SK-N-SH (cell line): ENCODE data around the gene TFIP11. TPM values are rescaled to one million over a fixed set of nuclear protein-coding genes. Genes with fewer than 3 reads are reported as not detected.

Experiments used
- CTCF ChIA-PET: fragments of 300-600, 350-600 bp; formaldehyde crosslinking; extraction: SDS; loops from one replicate; lab custom pipeline; 2021; lab: Yijun Ruan, JAX
- POLR2A ChIA-PET: fragments of 350-600 bp; sonication (Branson Sonifier 250); formaldehyde crosslinking; extraction: SDS; loops from one replicate; lab custom pipeline; 2020; ENCODE audit warnings: antibody characterized with exemption, inconsistent platforms; lab: Yijun Ruan, JAX
- DNase-seq: peaks from one replicate; pipeline ENCODE4 v3.0.0; 2012
- H2AFZ ChIP-seq: fragments of 200-600 bp; sonication (generic); 2 replicates; pipeline ENCODE4 v1.8.1; 2016; ENCODE audit warnings: antibody characterized with exemption, mild to moderate bottlenecking, low read depth
- H3F3A ChIP-seq: fragments of 200-600 bp; sonication (generic); replicated peaks from 2 replicates; pipeline ENCODE3; 2016; ENCODE audit warnings: antibody characterized with exemption, mild to moderate bottlenecking; ENCODE audit not compliant: insufficient read depth
- H3K27ac ChIP-seq, 2 experiments: fragments of 200-500 bp in 1 of 2; fragments of 200-600 bp in 1 of 2; sonication (Bioruptor generic) in 1 of 2; sonication (generic), shearing (Covaris generic) in 1 of 2; 2 replicates each; pipeline versions ENCODE4 v1.5.1 to v1.6.1; 2014 to 2016; ENCODE audit warnings: low read depth in 2 of 2, inconsistent platforms in 1 of 2, low read length in 1 of 2, mild to moderate bottlenecking in 1 of 2, mixed read lengths in 1 of 2
- H3K27me3 ChIP-seq: fragments of 200-600 bp; sonication (generic), shearing (Covaris generic); 2 replicates; pipeline ENCODE4 v1.6.1; 2016; ENCODE audit warnings: mixed run types; ENCODE audit not compliant: insufficient read depth
- H3K36me3 ChIP-seq, 2 experiments: fragments of 200-500 bp in 1 of 2; fragments of 200-600 bp in 1 of 2; sonication (Bioruptor generic) in 1 of 2; sonication (generic) in 1 of 2; replicated peaks in 1 of 2; 2 replicates each; pipeline versions ENCODE3 to v1.5.1; 2014 to 2016; ENCODE audit warnings: low read length in 1 of 2, mild to moderate bottlenecking in 1 of 2; ENCODE audit not compliant: insufficient read depth in 2 of 2, control insufficient read depth in 1 of 2
- H3K4me1 ChIP-seq, 2 experiments: fragments of 200-500 bp in 1 of 2; fragments of 200-600 bp in 1 of 2; sonication (Bioruptor generic) in 1 of 2; sonication (generic), shearing (Covaris generic) in 1 of 2; 2 replicates each; pipeline versions ENCODE4 v1.5.1 to v1.6.1; 2014 to 2016; ENCODE audit warnings: low read depth in 1 of 2, low read length in 1 of 2, mixed run types in 1 of 2; ENCODE audit not compliant: insufficient read depth in 2 of 2, control insufficient read depth in 1 of 2
- H3K4me2 ChIP-seq: fragments of 200-600 bp; sonication (generic), shearing (Covaris generic); 2 replicates; pipeline ENCODE4 v1.6.1; 2017; ENCODE audit warnings: mixed run types
- H3K4me3 ChIP-seq, 2 experiments: fragments of 200-500 bp in 1 of 2; fragments of 200-600 bp in 1 of 2; sonication (Bioruptor generic) in 1 of 2; sonication (generic), shearing (Covaris generic) in 1 of 2; 2 replicates each; pipeline versions ENCODE4 v1.5.1 to v1.8.1; 2014 to 2016; ENCODE audit warnings: low read depth in 2 of 2, inconsistent platforms in 1 of 2, low read length in 1 of 2, mild to moderate bottlenecking in 1 of 2, mixed read lengths in 1 of 2, moderate library complexity in 1 of 2
- H3K79me2 ChIP-seq: fragments of 200-600 bp; sonication (generic); 2 replicates; pipeline ENCODE4 v1.8.1; 2017; ENCODE audit warnings: mild to moderate bottlenecking; ENCODE audit not compliant: insufficient read depth
- H3K9ac ChIP-seq: fragments of 200-600 bp; sonication (generic); 2 replicates; pipeline ENCODE4 v1.6.1; 2017; ENCODE audit warnings: mixed run types
- H3K9me2 ChIP-seq: fragments of 200-600 bp; sonication (generic); 2 replicates; pipeline ENCODE4 v1.6.1; 2017; ENCODE audit warnings: mixed run types
- H3K9me3 ChIP-seq: fragments of 200-600 bp; sonication (generic); 2 replicates; pipeline ENCODE4 v1.6.1; 2017; ENCODE audit warnings: mixed run types, mild to moderate bottlenecking, moderate library complexity
- H4K20me1 ChIP-seq: fragments of 200-600 bp; sonication (generic); 2 replicates; pipeline ENCODE4 v1.6.1; 2017; ENCODE audit warnings: mild to moderate bottlenecking, mixed run types; ENCODE audit not compliant: insufficient read depth
- CHD2 ChIP-seq: fragments of 150-350 bp; IDR thresholded peaks from 2 replicates; pipeline ENCODE4 v1.6.1; 2018; ENCODE audit warnings: low read length; ENCODE audit not compliant: partially characterized antibody
- ELF1 ChIP-seq: IDR thresholded peaks from 2 replicates; pipeline ENCODE4 v1.4.0; 2012
- EP300 ChIP-seq, 2 experiments: IDR thresholded peaks; 2 replicates each; pipeline versions ENCODE4 v1.4.0 to v1.6.1; 2012; ENCODE audit warnings: borderline replicate concordance in 1 of 2, low read depth in 1 of 2, low read length in 1 of 2
- EZH2phosphoT487 ChIP-seq: fragments of 200-600 bp; sonication (generic); IDR thresholded peaks from 2 replicates; pipeline ENCODE4 v1.6.1; 2017; ENCODE audit warnings: low read depth, mixed run types, mild to moderate bottlenecking, antibody characterized with exemption, moderate library complexity, borderline replicate concordance
- FOSL2 ChIP-seq: IDR thresholded peaks from 2 replicates; pipeline ENCODE4 v1.4.0; 2012; ENCODE audit warnings: low read depth, mild to moderate bottlenecking, moderate library complexity, borderline replicate concordance
- FOXJ3 ChIP-seq: sonication (generic); formaldehyde crosslinking; IDR thresholded peaks from 2 replicates; pipeline ENCODE4 v1.5.1; 2020; ENCODE audit warnings: mild to moderate bottlenecking, missing genetic modification reagents
- FOXM1 ChIP-seq: IDR thresholded peaks from 2 replicates; pipeline ENCODE4 v1.4.0; 2012; ENCODE audit warnings: low read depth, mild to moderate bottlenecking
- IRF3 ChIP-seq: fragments of 150-350 bp; IDR thresholded peaks from 2 replicates; pipeline ENCODE4 v1.6.1; 2016; ENCODE audit warnings: mild to moderate bottlenecking, low read depth, low read length
- MAX ChIP-seq: IDR thresholded peaks from 2 replicates; pipeline ENCODE4 v1.4.0; 2012; ENCODE audit warnings: low read depth
- MXI1 ChIP-seq: IDR thresholded peaks from 2 replicates; pipeline ENCODE4 v1.6.1; 2012; ENCODE audit warnings: mild to moderate bottlenecking, low read depth, low read length, improper control_type of control experiment
- NRF1 ChIP-seq: IDR thresholded peaks from 2 replicates; pipeline ENCODE4 v1.6.1; 2012; ENCODE audit warnings: low read depth, mild to moderate bottlenecking, low read length
- POLR2AphosphoS5 ChIP-seq: IDR thresholded peaks from 2 replicates; pipeline ENCODE4 v1.6.1; 2012; ENCODE audit warnings: low read depth, low read length
- RAD21 ChIP-seq: IDR thresholded peaks from 2 replicates; pipeline ENCODE4 v1.6.1; 2012; ENCODE audit warnings: mild to moderate bottlenecking, low read length
- RXRA ChIP-seq: IDR thresholded peaks from 2 replicates; pipeline ENCODE4 v1.4.0; 2012; ENCODE audit warnings: low read depth, mild to moderate bottlenecking, borderline replicate concordance
- SIN3A ChIP-seq: IDR thresholded peaks from 2 replicates; pipeline ENCODE4 v1.6.1; 2012; ENCODE audit warnings: low read depth, mild to moderate bottlenecking, low read length, moderate library complexity, borderline replicate concordance
- TCF12 ChIP-seq: IDR thresholded peaks from 2 replicates; pipeline ENCODE4 v1.4.0; 2012
- TEAD4 ChIP-seq: IDR thresholded peaks from 2 replicates; pipeline ENCODE4 v1.4.0; 2012; ENCODE audit warnings: mild to moderate bottlenecking, borderline replicate concordance; ENCODE audit not compliant: insufficient read depth
- YY1 ChIP-seq: IDR thresholded peaks from 2 replicates; pipeline ENCODE4 v1.4.0; 2012; ENCODE audit warnings: low read depth, mild to moderate bottlenecking
- WGBS: methylation state at CpG from one replicate; pipeline ENCODE4 v1.1.6; 2017; ENCODE audit warnings: low lambda C conversion rate; 5-methylcytosine and 5-hydroxymethylcytosine counted together
- polyA plus RNA-seq, 3 experiments: library from polyadenylated mRNA; depleted of rRNA; stranded (reverse); fragments of >200 nt; gene quantifications; 2 replicates each; pipeline ENCODE4 v1.2.3, GENCODE V29; 2012
- TF ChIP-seq, protein P1 (sequence below): fragments of 200-600 bp; sonication (generic); IDR thresholded peaks from 2 replicates; pipeline ENCODE4 v1.6.1; 2017; ENCODE audit warnings: antibody characterized with exemption, mild to moderate bottlenecking, moderate library complexity
- TF ChIP-seq, protein P2 (sequence below): fragments of 150-350 bp; IDR thresholded peaks from 2 replicates; pipeline ENCODE4 v1.6.1; 2017; ENCODE audit warnings: antibody characterized with exemption, low read length, low read depth, borderline replicate concordance

TFIP11 gene
- polyA plus RNA-seq, 1 of the 3 experiments (the other 2 are of a cell fraction) = 32.8 TPM

DNA sequence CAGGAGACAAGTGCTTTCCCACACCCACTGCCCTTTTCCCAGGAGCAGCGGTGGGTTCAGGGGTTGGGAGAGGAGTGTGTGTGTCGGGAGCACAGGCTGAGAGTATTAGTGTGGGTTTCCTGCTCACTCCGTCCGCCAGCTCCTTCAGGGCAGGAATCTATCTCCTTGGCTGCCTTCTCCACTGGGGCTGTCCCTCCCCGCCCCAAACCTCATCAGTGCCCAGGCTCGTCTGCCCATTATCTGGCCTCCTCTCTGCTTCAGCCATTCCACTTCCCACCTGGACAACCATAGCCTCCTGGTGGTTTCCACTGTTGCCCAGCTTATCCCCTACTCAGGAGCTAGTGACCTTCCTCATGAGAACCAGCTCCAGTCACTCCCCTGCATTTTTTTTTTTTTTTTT lies 63.3 kb downstream of the TFIP11 start:
- H4K20me1 ChIP-seq = no peaks in the 10 kb centered on the region

GRCh38 chr22:26448334-26448733 lies 63.9 kb downstream of the TFIP11 start:
- TF ChIP-seq MXI1 = no peak
- no peak for TF ChIP-seq FOXM1
- no peak for TF ChIP-seq YY1
- TF ChIP-seq EZH2phosphoT487 = no peak
- no peak for TF ChIP-seq FOXJ3 (CRISPR knock-in tag)
- TF ChIP-seq SIN3A = no peak
- no peak for TF ChIP-seq FOSL2
- no peak for TF ChIP-seq POLR2AphosphoS5
- no peak for TF ChIP-seq TCF12
- TF ChIP-seq NRF1 = no peak
- TF ChIP-seq, protein P1, sequence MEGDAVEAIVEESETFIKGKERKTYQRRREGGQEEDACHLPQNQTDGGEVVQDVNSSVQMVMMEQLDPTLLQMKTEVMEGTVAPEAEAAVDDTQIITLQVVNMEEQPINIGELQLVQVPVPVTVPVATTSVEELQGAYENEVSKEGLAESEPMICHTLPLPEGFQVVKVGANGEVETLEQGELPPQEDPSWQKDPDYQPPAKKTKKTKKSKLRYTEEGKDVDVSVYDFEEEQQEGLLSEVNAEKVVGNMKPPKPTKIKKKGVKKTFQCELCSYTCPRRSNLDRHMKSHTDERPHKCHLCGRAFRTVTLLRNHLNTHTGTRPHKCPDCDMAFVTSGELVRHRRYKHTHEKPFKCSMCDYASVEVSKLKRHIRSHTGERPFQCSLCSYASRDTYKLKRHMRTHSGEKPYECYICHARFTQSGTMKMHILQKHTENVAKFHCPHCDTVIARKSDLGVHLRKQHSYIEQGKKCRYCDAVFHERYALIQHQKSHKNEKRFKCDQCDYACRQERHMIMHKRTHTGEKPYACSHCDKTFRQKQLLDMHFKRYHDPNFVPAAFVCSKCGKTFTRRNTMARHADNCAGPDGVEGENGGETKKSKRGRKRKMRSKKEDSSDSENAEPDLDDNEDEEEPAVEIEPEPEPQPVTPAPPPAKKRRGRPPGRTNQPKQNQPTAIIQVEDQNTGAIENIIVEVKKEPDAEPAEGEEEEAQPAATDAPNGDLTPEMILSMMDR = no peak
- TF ChIP-seq RXRA = no peak
- TF ChIP-seq RAD21 = no peak
- TF ChIP-seq EP300 (IDR thresholded peaks at IDR 0.05; ENCODE audit: borderline replicate concordance in 1 of 2, low read depth in 1 of 2, low read length in 1 of 2) = no peak
- no peak for TF ChIP-seq IRF3
- no peak for TF ChIP-seq TEAD4
- TF ChIP-seq, protein P2, sequence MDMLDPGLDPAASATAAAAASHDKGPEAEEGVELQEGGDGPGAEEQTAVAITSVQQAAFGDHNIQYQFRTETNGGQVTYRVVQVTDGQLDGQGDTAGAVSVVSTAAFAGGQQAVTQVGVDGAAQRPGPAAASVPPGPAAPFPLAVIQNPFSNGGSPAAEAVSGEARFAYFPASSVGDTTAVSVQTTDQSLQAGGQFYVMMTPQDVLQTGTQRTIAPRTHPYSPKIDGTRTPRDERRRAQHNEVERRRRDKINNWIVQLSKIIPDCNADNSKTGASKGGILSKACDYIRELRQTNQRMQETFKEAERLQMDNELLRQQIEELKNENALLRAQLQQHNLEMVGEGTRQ = no peak
- no peak for TF ChIP-seq ELF1
- TF ChIP-seq MAX = no peak
- no peak for TF ChIP-seq CHD2
- CTCF ChIA-PET = interaction anchor here (2.2 to 2.3 kb wide), 2 partner anchors 13 to 83 kb away, joined by 6 to 20 read pairs; no protein-coding TSS in a partner anchor
- Histone ChIP-seq H3K36me3 (peaks cover 6 to 28% of the 10 kb centered on the region in 2 experiments), H3K9me2 (no peaks in the 10 kb centered on the region), H3F3A (no peaks in the 10 kb centered on the region), H3K27ac (no peak overlapping the region), H3K4me3 (no peak overlapping the region), H3K9ac (no peak overlapping the region), H3K27me3 (no peaks in the 10 kb centered on the region), H3K4me1 (no peaks in the 10 kb centered on the region; a peak in 1 of 4 replicates), H3K9me3 (no peaks in the 10 kb centered on the region), H2AFZ (no peak overlapping the region), H3K4me2 (no peak overlapping the region), H4K20me1 (no peaks in the 10 kb centered on the region), H3K79me2 (no peaks in the 10 kb centered on the region)
- 88% methylated on average over 2 of the region's 5 CpGs for WGBS
- no peak for DNase-seq
- POLR2A ChIA-PET = no interaction called here

More for the DNA sequence above, 63.3 kb downstream of the TFIP11 start:
- no peak overlapping the region for H3K4me2 ChIP-seq
- TF ChIP-seq, protein P1 = no peak
- TF ChIP-seq NRF1 = no peak
- TF ChIP-seq FOXM1 = no peak
- DNase-seq = no peak
- H3K27ac ChIP-seq = no peak overlapping the region
- H2AFZ ChIP-seq = no peak overlapping the region
- no peak overlapping the region for H3K4me3 ChIP-seq
- H3K9ac ChIP-seq = no peak overlapping the region
- no peaks in the 10 kb centered on the region; a peak in 1 of 4 replicates for H3K4me1 ChIP-seq
- POLR2A ChIA-PET = no interaction called here
- H3F3A ChIP-seq = no peaks in the 10 kb centered on the region
- no peaks in the 10 kb centered on the region for H3K27me3 ChIP-seq
- H3K9me2 ChIP-seq = no peaks in the 10 kb centered on the region
- no peaks in the 10 kb centered on the region for H3K79me2 ChIP-seq
- 100% methylated on average over 4 of the region's 6 CpGs for WGBS
- CTCF ChIA-PET = interaction anchor here (2.2 to 2.3 kb wide), 2 partner anchors 12 to 84 kb away, joined by 6 to 20 read pairs; no protein-coding TSS in a partner anchor
- H3K9me3 ChIP-seq = no peaks in the 10 kb centered on the region
- peaks cover 6 to 34% of the 10 kb centered on the region in 2 experiments for H3K36me3 ChIP-seq
